ENCODE results near the gene TIE1.

Gene TIE1

GRCh38 chr1:43358746-43359693, 58.2 kb downstream of the TIE1 start, which contains the start of gene CDC20:
TSS of gene CDC20 (plus strand) at chr1:43358981. CDS start at chr1:43359216, 235 bp downstream.
- H3K27me3 ChIP-seq (replicated peaks; ENCODE audit: control insufficient read depth, insufficient read depth, low read length, poor library complexity, severe bottlenecking): no peaks in the 10 kb centered on the region
- peak within 1 kb of the TSS; percentile 64 for H3K27ac ChIP-seq (ENCODE audit: insufficient read depth, low read length, poor library complexity, severe bottlenecking)
- H3K9me3 ChIP-seq (ENCODE audit: control insufficient read depth, low read length): no peaks in the 10 kb centered on the region
- peak; percentile 89 to 96 (median 96) for DNase-seq
- peaks cover 11% of the 10 kb centered on the region for H3K4me1 ChIP-seq (ENCODE audit: control insufficient read depth, insufficient read depth, low read length, poor library complexity, severe bottlenecking)
- H3K4me3 ChIP-seq (ENCODE audit: insufficient read depth, low read depth, low read length, poor library complexity, severe bottlenecking): peak within 1 kb of the TSS; percentile 63
- H3K36me3 ChIP-seq (ENCODE audit: control insufficient read depth, insufficient read depth, low read length): peaks cover 15% of the 10 kb centered on the region

- DNase-seq: no peak
- Histone ChIP-seq H3K27me3 (replicated peaks; ENCODE audit: control insufficient read depth, insufficient read depth, low read length, poor library complexity, severe bottlenecking) (no peaks in the 10 kb centered on the region), H3K36me3 (ENCODE audit: control insufficient read depth, insufficient read depth, low read length) (peaks cover 22% of the 10 kb centered on the region), H3K9me3 (ENCODE audit: control insufficient read depth, low read length) (no peaks in the 10 kb centered on the region), H3K4me3 (ENCODE audit: insufficient read depth, low read depth, low read length, poor library complexity, severe bottlenecking) (no peak overlapping the region), H3K27ac (ENCODE audit: insufficient read depth, low read length, poor library complexity, severe bottlenecking) (no peak overlapping the region), H3K4me1 (ENCODE audit: control insufficient read depth, insufficient read depth, low read length, poor library complexity, severe bottlenecking) (peaks cover 11% of the 10 kb centered on the region)
Observed at GRCh38 chr1:43359696-43360095, 58.9 kb downstream of the TIE1 start.

GRCh38 chr1:43360616-43361015, 59.8 kb downstream of the TIE1 start:
- Histone ChIP-seq H3K4me3 (ENCODE audit: insufficient read depth, low read depth, low read length, poor library complexity, severe bottlenecking) (no peak overlapping the region), H3K27ac (ENCODE audit: insufficient read depth, low read length, poor library complexity, severe bottlenecking) (no peak overlapping the region), H3K9me3 (ENCODE audit: control insufficient read depth, low read length) (no peaks in the 10 kb centered on the region), H3K4me1 (ENCODE audit: control insufficient read depth, insufficient read depth, low read length, poor library complexity, severe bottlenecking) (peaks cover 11% of the 10 kb centered on the region), H3K36me3 (ENCODE audit: control insufficient read depth, insufficient read depth, low read length) (peaks cover 27% of the 10 kb centered on the region), H3K27me3 (replicated peaks; ENCODE audit: control insufficient read depth, insufficient read depth, low read length, poor library complexity, severe bottlenecking) (no peaks in the 10 kb centered on the region)
- DNase-seq: no peak

GRCh38 chr1:43363283-43363934, 62.6 kb downstream of the TIE1 start:
- H3K27me3 ChIP-seq (replicated peaks; ENCODE audit: control insufficient read depth, insufficient read depth, low read length, poor library complexity, severe bottlenecking): no peaks in the 10 kb centered on the region
- H3K4me3 ChIP-seq (ENCODE audit: insufficient read depth, low read depth, low read length, poor library complexity, severe bottlenecking): no peak overlapping the region
- no peaks in the 10 kb centered on the region for H3K9me3 ChIP-seq (ENCODE audit: control insufficient read depth, low read length)
- no peak overlapping the region for H3K27ac ChIP-seq (ENCODE audit: insufficient read depth, low read length, poor library complexity, severe bottlenecking)
- H3K4me1 ChIP-seq (ENCODE audit: control insufficient read depth, insufficient read depth, low read length, poor library complexity, severe bottlenecking): peaks cover 17% of the 10 kb centered on the region
- DNase-seq: no peak
- peaks cover 27% of the 10 kb centered on the region for H3K36me3 ChIP-seq (ENCODE audit: control insufficient read depth, insufficient read depth, low read length)

DNA sequence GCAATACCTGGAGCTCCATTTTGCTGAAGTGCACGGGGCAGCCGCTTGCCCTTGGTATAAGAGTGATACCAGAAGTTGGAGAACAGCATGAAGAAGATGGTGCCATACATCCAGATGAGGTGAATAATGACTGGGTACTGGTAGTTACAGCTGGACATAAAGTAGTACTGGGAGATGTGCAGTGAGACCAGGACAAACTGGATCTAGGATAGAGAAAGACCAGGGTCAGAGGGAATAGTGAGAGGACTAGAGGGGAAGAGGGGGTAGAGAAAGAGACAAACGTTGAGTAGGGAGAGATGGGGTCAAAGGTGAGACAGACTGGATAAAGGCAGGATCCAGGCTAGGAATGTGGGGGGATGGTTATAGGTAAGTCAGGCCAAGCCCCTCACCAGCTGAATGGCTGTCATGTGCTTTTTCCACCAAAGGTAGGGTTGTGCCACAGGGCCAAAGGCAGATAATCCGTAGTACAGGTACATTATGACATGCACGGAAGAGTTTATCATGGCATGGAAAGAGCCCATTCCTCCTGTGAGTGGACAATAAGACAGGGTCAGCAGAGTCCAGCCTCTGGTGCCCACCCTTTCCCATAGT, 63.2 kb downstream of the TIE1 start:
- H3K4me3 ChIP-seq (ENCODE audit: insufficient read depth, low read depth, low read length, poor library complexity, severe bottlenecking): no peak overlapping the region
- H3K36me3 ChIP-seq (ENCODE audit: control insufficient read depth, insufficient read depth, low read length): peaks cover 27% of the 10 kb centered on the region
- no peak for DNase-seq
- H3K4me1 ChIP-seq (ENCODE audit: control insufficient read depth, insufficient read depth, low read length, poor library complexity, severe bottlenecking): peaks cover 20% of the 10 kb centered on the region
- H3K27ac ChIP-seq (ENCODE audit: insufficient read depth, low read length, poor library complexity, severe bottlenecking): no peak overlapping the region
- no peaks in the 10 kb centered on the region for H3K27me3 ChIP-seq (replicated peaks; ENCODE audit: control insufficient read depth, insufficient read depth, low read length, poor library complexity, severe bottlenecking)
- no peaks in the 10 kb centered on the region for H3K9me3 ChIP-seq (ENCODE audit: control insufficient read depth, low read length)

- H3K27ac ChIP-seq (ENCODE audit: insufficient read depth, low read length, poor library complexity, severe bottlenecking): no peak overlapping the region
- H3K9me3 ChIP-seq (ENCODE audit: control insufficient read depth, low read length): no peaks in the 10 kb centered on the region
- no peak for DNase-seq
- H3K4me1 ChIP-seq (ENCODE audit: control insufficient read depth, insufficient read depth, low read length, poor library complexity, severe bottlenecking): peaks cover 15% of the 10 kb centered on the region
- H3K27me3 ChIP-seq (replicated peaks; ENCODE audit: control insufficient read depth, insufficient read depth, low read length, poor library complexity, severe bottlenecking): no peaks in the 10 kb centered on the region
- no peak overlapping the region for H3K4me3 ChIP-seq (ENCODE audit: insufficient read depth, low read depth, low read length, poor library complexity, severe bottlenecking)
- H3K36me3 ChIP-seq (ENCODE audit: control insufficient read depth, insufficient read depth, low read length): peaks cover 27% of the 10 kb centered on the region
Observed at GRCh38 chr1:43365678-43366077, 64.9 kb downstream of the TIE1 start.

DNA sequence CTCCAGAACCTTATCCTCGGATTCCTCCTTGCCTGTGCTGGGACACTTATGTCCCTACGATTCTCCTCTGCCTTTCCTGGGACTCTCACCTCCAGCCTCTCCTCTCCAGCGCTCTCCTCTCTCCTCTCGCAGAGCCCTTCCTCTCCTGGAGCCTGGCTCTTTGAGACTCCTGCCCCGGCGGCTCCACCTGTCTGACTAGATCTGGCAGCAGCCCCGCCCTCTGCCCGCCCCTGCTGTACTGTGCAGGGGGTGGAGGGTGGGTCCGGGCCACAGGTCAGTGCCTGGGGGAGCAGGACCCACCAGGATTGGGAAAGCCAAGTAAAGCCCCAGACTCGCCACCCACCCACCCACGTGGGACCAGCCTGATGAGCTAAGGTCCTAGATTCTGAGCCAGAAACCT, 65.4 kb downstream of the TIE1 start:
- DNase-seq: no peak
- H3K27me3 ChIP-seq (replicated peaks; ENCODE audit: control insufficient read depth, insufficient read depth, low read length, poor library complexity, severe bottlenecking): no peaks in the 10 kb centered on the region
- H3K36me3 ChIP-seq (ENCODE audit: control insufficient read depth, insufficient read depth, low read length): peaks cover 27% of the 10 kb centered on the region
- no peaks in the 10 kb centered on the region for H3K9me3 ChIP-seq (ENCODE audit: control insufficient read depth, low read length)
- H3K4me3 ChIP-seq (ENCODE audit: insufficient read depth, low read depth, low read length, poor library complexity, severe bottlenecking): no peak overlapping the region
- peak overlapping the region; percentile 72 for H3K27ac ChIP-seq (ENCODE audit: insufficient read depth, low read length, poor library complexity, severe bottlenecking)
- H3K4me1 ChIP-seq (ENCODE audit: control insufficient read depth, insufficient read depth, low read length, poor library complexity, severe bottlenecking): peaks cover 15% of the 10 kb centered on the region

GRCh38 chr1:43366601-43367025, 65.8 kb downstream of the TIE1 start:
- Histone ChIP-seq H3K36me3 (ENCODE audit: control insufficient read depth, insufficient read depth, low read length) (peaks cover 26% of the 10 kb centered on the region), H3K4me1 (ENCODE audit: control insufficient read depth, insufficient read depth, low read length, poor library complexity, severe bottlenecking) (peaks cover 15% of the 10 kb centered on the region), H3K4me3 (ENCODE audit: insufficient read depth, low read depth, low read length, poor library complexity, severe bottlenecking) (peak overlapping the region; percentile 74), H3K27me3 (replicated peaks; ENCODE audit: control insufficient read depth, insufficient read depth, low read length, poor library complexity, severe bottlenecking) (no peaks in the 10 kb centered on the region), H3K9me3 (ENCODE audit: control insufficient read depth, low read length) (no peaks in the 10 kb centered on the region), H3K27ac (ENCODE audit: insufficient read depth, low read length, poor library complexity, severe bottlenecking) (peak overlapping the region; percentile 72)
- DNase-seq: no peak

DNA sequence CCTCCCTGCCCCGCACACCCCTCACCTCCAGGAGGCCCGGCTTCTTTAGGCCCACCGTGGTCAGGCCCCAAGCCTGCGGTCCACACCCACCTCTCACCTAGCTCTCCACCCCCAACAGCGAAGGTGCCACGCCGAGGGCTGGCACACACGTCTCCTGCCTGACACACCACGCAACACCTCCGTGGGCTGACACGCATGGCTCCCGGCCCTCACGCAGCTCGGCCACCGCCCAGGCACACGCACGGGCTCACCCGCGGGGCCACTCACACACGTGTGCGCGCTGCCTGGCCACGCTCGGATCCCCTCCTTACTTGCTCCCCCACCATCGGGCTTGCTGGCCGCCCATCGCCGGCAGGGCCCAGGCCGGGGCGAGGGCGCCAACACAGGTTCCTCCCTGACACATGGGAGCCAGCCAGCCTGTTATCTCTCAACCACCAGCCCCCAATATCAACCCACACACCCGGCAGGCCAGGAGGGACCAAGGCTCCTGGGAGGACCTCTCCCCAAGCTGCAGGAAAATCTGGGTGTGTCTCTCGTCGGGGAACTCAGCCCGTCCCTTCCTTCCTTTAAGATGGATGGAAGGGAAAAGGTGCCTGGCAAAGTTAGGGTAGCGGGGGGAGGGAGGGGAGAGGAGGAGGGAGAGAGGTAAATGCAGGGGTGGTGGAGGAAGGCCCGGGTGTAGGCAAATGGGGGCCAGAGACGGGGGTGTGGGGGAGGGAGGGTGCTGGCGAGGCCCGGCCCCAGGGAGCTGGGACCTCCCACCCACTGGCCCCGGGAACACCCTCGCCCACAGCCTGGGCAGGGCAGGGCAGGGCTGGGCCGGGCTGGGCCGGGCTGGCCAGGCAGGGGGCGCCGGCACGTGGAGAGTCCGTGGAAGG, 66.5 kb downstream of the TIE1 start:
- no peaks in the 10 kb centered on the region for H3K27me3 ChIP-seq (replicated peaks; ENCODE audit: control insufficient read depth, insufficient read depth, low read length, poor library complexity, severe bottlenecking)
- peak overlapping the region; percentile 72 for H3K27ac ChIP-seq (ENCODE audit: insufficient read depth, low read length, poor library complexity, severe bottlenecking)
- no peaks in the 10 kb centered on the region for H3K9me3 ChIP-seq (ENCODE audit: control insufficient read depth, low read length)
- H3K4me3 ChIP-seq (ENCODE audit: insufficient read depth, low read depth, low read length, poor library complexity, severe bottlenecking): peak overlapping the region; percentile 74
- peaks cover 23% of the 10 kb centered on the region for H3K36me3 ChIP-seq (ENCODE audit: control insufficient read depth, insufficient read depth, low read length)
- H3K4me1 ChIP-seq (ENCODE audit: control insufficient read depth, insufficient read depth, low read length, poor library complexity, severe bottlenecking): peaks cover 15% of the 10 kb centered on the region
- no peak for DNase-seq
